Measurements from ENCODE around the gene COMMD8. TPM values are rescaled to one million over a fixed set of nuclear protein-coding genes. Genes with fewer than 3 reads are reported as not detected.

The COMMD8 gene
- total RNA-seq, 2 donors from 2014 or later, result 11.6 to 18.5 TPM

DNA sequence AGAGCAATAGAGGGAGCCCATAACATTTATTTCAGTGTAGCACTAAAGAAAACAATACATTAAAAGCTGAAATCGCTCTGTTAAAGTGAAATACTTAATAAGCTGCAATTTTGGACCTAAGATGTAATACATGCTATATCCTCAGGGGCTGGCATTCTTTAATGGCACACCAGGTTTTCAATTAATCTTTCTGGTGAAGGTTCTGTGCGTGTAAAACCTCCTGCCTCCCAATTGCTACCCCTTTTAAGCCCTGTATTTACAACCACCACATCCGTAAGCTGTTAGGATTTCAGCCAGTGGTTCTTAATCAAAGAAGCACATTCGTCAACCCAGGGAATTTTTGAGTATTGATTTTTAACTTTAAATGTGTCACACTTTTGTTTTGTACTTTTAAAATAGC lies 7.6 kb upstream of the COMMD8 start:
- Histone ChIP-seq H3K9me3 (no peaks in the 10 kb centered on the region), H3K36me3 (no peaks in the 10 kb centered on the region), H3K27ac (no peak overlapping the region), H3K4me1 (no peaks in the 10 kb centered on the region), H3K27me3 (no peaks in the 10 kb centered on the region), H3K4me3 (no peak overlapping the region)
- DNase-seq (ENCODE audit: low spot score), result no peak
- no peak for TF ChIP-seq CTCF (IDR thresholded peaks at IDR 0.05)

GRCh38 chr4:47469951-47470350 lies 6.4 kb upstream of the COMMD8 start:
- H3K4me3 ChIP-seq, result no peak overlapping the region
- no peaks in the 10 kb centered on the region for H3K27me3 ChIP-seq
- no peak overlapping the region for H3K27ac ChIP-seq
- no peaks in the 10 kb centered on the region for H3K36me3 ChIP-seq
- TF ChIP-seq CTCF (IDR thresholded peaks at IDR 0.05), result no peak
- no peak for DNase-seq (ENCODE audit: low spot score)
- H3K9me3 ChIP-seq, result no peaks in the 10 kb centered on the region
- H3K4me1 ChIP-seq, result no peaks in the 10 kb centered on the region

GRCh38 chr4:47468706-47469365 lies 5.3 kb upstream of the COMMD8 start:
- DNase-seq (ENCODE audit: low spot score), result no peak
- TF ChIP-seq CTCF (IDR thresholded peaks at IDR 0.05), result no peak
- Histone ChIP-seq H3K9me3 (no peaks in the 10 kb centered on the region), H3K36me3 (no peaks in the 10 kb centered on the region), H3K4me1 (peaks cover 0 to 2% of the 10 kb centered on the region in 2 donors), H3K4me3 (no peak overlapping the region), H3K27me3 (no peaks in the 10 kb centered on the region), H3K27ac (no peak overlapping the region)

- Histone ChIP-seq H3K27ac (no peak overlapping the region), H3K36me3 (no peaks in the 10 kb centered on the region), H3K27me3 (no peaks in the 10 kb centered on the region), H3K4me1 (peaks cover 0 to 10% of the 10 kb centered on the region in 2 donors), H3K9me3 (no peaks in the 10 kb centered on the region), H3K4me3 (no peak overlapping the region)
- TF ChIP-seq CTCF (IDR thresholded peaks at IDR 0.05), result no peak
- no peak for DNase-seq (ENCODE audit: low spot score)
Measured at GRCh38 chr4:47466056-47466785, 2.7 kb upstream of the COMMD8 start.

DNA sequence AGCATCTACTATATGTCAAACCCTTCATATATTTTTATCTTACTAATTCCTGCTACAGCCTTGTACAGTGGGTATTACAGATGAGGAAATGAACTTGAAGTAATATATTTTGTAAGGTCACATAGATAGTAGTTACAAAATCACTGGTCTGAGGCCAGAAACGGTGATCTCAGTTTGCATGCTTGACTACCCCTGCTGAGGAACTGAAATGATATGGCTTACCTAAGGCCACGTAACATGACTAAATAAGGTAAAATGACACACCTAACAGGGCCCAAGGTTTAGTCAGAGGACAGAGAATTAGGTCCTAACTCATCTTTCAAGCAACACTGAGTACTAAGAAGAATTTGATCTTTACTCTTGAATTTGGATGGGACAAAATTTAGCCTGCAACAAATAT lies 1.5 kb upstream of the COMMD8 start:
- Histone ChIP-seq H3K4me1 (peaks cover 0 to 10% of the 10 kb centered on the region in 2 donors), H3K9me3 (no peaks in the 10 kb centered on the region), H3K4me3 (no peak overlapping the region), H3K36me3 (no peaks in the 10 kb centered on the region), H3K27ac (no peak overlapping the region), H3K27me3 (no peaks in the 10 kb centered on the region)
- no peak for TF ChIP-seq CTCF (IDR thresholded peaks at IDR 0.05)
- no peak for DNase-seq (ENCODE audit: low spot score)

Data from right atrium auricular region (tissue), 2 donors.